ENCODE measurements around the gene HPS6.
"Not testable (repeated sequence)": the region's sequence is repeated elsewhere in the genome, so short reads cannot be mapped to it uniquely, and the experiment has no call there.

HPS6 gene

GRCh38 chr10:102064868-102065560, at the start of gene HPS6:
HPS6 (plus strand) TSS chr10:102065349; CDS start chr10:102065475, 126 bp downstream.
- peak; percentile 67 for DNase-seq (ENCODE audit: low spot score)

GRCh38 chr10:102016416-102016815, 48.7 kb upstream of the HPS6 start:
- DNase-seq (ENCODE audit: low spot score): no peak

DNA sequence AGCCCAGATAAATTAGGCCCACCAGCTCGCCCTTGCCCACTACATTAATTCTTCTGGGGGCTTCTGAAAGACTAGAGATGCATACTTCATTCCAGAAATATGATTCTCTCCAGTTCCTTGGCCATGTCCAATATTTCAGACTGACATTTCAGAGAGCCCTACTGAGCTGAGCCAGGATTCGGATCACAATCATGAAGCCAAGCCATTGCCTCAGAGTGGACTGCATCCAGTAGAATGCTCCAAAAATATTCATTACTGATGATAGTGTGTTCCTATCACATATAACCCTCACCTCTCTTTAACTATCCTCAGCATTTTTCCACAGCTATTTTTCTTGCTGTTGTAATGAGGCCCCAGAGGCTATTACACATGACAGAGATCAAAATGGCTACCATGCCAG, 47.9 kb upstream of the HPS6 start:
- DNase-seq (ENCODE audit: low spot score): no peak

- no peak for DNase-seq (ENCODE audit: low spot score)
These were observed 44.2 kb upstream of the HPS6 start for GRCh38 chr10:102020938-102021337.

- no peak for DNase-seq (ENCODE audit: low spot score)
These were observed 40.4 kb upstream of the HPS6 start for GRCh38 chr10:102024799-102025198.

GRCh38 chr10:102027261-102027660, 37.9 kb upstream of the HPS6 start:
- no peak for DNase-seq (ENCODE audit: low spot score)

DNA sequence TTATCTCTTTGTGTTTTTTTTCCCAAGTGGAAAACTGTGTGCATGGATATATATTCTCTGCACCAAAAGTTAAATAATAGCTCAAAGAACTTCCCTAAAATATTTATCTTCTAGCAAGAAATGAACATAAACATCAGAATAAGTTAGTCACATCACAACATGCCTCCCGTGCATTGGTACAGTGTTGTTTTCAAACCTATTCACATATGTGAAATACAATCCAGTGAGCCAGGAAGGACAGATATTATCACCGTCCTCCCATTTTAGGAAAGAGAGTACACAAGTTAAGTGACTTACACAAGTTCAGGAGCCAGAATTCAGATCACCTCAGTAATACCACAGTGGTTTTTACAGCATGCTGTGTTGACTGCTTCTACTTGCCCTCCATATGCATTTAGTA, 31.4 kb upstream of the HPS6 start:
- no peak for DNase-seq (ENCODE audit: low spot score)

DNA sequence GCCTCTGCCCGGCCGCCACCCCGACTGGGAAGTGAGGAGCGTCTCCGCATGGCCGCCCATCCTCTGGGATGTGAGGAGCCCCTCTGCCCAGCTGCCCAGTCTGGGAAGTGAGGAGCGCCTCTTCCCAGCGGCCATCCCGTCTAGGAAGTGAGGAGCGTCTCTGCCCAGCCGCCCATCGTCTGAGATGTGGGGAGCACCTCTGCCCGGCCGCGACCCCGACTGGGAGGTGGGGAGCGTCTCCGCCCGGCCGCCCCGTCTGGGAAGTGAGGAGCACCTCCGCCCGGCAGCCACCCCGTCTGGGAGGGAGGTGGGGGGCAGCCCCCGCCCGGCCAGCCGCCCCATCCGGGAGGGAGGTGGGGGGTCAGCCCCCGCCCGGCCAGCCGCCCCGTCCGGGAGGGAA, 29.3 kb upstream of the HPS6 start:
- not testable (repeated sequence) for DNase-seq (ENCODE audit: low spot score)

DNA sequence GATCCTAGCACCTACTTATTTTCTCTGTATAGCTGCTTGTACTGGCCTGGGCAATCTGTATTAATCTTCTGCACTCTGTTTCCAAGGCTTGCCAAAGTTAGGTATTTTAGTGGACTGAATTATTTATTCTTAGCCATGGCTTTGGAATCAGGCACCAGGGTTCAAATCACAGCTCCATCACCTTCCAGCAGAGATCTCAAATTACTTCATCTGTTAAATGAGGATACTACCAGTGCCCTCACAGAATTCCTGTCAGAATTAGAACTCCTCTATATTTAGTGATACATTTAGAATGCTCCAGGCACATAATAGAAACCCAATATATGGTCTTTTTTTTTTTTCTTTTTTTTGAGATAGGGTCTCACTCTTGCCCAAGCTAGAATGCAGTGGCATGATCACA, 26.7 kb upstream of the HPS6 start:
- no peak for DNase-seq (ENCODE audit: low spot score)

- no peak for DNase-seq (ENCODE audit: low spot score)
These were observed 24.7 kb upstream of the HPS6 start for GRCh38 chr10:102040305-102041050.

DNA sequence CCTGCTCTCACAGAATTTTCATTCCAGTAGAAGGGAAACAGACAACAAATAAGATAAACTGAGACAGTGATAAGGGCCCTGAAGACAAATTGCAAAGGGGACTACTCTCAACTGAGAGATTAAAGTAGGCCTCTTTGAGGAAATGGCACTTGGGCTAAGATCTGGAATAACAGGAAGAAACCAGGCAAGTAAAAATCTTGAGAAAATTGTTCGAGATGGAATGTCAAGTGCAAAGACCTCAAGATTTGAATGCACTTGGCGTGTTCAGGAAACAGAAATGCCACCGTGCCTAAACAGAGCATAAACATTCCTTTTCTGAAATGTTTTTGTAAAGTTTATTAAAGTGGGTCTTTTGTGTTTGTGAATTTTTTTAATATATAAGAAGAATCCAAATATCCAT, 19.9 kb upstream of the HPS6 start:
- no peak for DNase-seq (ENCODE audit: low spot score)

- no peak for DNase-seq (ENCODE audit: low spot score)
These were observed 19.1 kb upstream of the HPS6 start for GRCh38 chr10:102046095-102046494.

DNA sequence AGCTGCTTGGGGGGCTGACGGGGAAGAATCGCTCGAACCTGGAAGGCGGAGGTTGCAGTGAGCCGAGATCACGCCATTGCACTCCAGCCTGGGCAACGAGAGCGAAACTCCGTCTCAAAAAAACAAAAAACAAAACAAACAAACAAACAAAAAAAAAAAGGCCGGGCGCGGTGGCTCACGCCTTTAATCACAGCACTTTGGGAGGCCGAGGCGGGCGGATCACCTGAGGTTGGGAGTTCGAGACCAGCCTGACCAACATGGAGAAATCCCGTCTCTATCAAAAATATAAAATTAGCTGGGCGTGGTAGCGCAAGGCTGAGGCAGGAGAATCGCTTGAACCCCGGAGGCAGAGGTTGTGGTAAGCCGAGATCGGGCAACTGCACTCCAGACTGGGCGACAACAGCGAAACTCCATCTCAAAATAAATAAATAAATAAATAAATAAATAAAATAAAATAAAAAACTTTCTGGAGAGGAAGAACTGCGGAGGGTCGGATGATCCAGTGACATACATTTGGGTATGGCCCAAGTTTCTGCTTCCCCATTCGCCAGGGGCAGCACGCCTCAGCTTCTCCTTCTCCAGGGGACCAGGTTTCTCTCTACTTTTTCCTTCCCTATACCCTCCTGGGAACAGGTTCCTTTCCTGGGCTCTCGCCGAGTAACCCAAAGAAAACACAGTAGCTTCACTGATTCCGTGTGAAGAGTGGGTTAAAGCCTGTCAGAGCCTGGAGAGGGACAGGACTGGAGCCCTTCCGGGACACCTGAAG, 10.1 kb upstream of the HPS6 start:
- DNase-seq (ENCODE audit: low spot score): not testable (repeated sequence)

DNA sequence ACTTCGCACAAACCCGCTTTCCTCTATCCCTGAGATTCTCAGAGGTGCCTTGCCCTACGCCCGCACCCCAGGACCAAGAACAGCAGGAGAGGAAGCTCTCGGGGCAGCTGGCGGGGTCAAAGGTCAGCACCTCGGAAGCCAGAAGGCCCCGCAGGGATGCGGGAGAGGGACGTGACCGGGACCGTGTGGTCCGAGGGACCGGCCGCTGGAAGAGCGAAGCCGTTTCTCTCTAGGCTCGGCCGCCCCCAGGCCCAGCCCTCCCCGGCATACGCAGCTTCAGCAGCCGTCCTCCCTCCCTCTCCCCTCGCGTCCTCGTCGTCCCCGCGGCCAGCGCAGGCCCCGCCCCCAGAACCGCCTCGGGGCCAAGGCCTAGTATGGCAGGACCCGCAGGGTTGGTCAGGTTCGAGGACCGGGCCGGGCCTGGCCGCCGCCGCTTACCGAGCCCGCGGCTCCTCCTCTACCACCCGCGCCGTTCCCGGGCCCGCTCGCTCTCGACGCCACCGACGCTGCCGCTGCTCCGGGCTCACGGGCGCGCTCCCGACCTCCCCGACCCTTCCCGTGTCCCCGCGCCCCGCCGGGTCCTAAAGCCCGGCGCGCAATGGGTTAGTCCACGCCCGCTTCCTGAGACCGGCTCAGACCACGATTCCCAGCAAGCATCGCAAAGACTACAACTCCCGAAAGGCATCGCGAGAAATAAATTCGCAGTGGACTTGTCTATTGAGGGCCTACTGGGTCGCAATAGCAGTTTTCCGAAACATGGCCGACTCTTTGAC, 9.3 kb upstream of the HPS6 start, which contains the start of gene ARMH3:
ARMH3 (minus strand) TSS at position 527 of the 773 bp plus-strand sequence. CDS start 16,059 bp downstream, outside the sequence.
- peak; percentile 94 for DNase-seq (ENCODE audit: low spot score)

DNA sequence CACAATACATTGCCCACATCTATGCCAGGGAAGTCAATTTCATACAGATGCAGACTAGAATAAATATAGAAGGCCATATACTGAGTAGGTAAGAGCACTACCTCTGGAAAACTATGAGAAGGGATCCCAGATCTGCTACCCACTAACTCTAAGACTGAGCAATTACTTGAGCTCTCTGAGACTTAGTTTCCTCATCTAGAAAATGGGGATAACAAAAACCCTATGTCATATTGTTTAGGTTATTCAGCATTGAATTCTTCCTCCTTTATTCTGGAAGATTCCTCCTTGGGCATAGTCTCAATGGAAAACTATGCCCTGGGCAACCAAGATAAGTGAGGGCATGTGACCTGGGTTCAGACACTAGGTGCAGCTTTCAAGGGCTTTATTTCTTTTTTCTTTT, 5.2 kb upstream of the HPS6 start:
- DNase-seq (ENCODE audit: low spot score): no peak

- no peak for DNase-seq (ENCODE audit: low spot score)
These were observed 664 bp upstream of the HPS6 start for GRCh38 chr10:102064503-102064867.

DNA sequence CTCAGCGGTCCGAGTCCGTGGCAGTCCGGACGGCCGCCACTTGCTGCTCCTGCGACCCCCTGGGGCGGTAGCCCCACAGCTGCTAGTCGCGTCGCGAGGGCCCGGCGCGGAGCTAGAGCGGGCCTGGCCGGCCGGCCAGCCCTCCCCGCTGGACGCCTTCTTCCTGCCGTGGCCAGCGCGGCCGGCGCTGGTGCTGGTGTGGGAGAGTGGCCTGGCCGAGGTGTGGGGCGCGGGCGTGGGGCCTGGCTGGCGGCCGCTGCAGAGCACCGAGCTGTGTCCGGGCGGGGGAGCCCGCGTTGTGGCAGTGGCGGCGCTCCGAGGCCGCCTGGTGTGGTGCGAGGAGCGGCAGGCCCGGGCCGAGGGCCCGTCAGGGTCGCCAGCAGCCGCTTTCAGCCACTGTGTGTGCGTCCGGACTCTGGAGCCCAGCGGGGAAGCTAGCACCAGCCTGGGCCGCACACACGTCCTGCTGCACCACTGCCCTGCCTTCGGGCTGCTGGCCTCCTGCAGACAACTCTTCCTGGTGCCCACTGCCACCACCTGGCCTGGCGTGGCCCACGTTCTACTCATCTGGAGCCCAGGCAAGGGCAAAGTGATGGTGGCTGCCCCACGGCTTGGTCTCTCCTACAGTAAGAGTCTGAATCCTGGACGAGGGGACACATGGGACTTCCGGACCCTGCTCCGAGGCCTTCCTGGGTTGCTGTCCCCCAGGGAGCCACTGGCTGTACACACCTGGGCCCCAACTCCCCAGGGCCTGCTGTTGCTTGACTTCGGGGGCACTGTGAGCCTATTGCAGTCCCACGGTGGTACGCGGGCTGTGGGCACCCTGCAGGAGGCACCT, 631 bp downstream of the HPS6 start:
- no peak for DNase-seq (ENCODE audit: low spot score)

DNA sequence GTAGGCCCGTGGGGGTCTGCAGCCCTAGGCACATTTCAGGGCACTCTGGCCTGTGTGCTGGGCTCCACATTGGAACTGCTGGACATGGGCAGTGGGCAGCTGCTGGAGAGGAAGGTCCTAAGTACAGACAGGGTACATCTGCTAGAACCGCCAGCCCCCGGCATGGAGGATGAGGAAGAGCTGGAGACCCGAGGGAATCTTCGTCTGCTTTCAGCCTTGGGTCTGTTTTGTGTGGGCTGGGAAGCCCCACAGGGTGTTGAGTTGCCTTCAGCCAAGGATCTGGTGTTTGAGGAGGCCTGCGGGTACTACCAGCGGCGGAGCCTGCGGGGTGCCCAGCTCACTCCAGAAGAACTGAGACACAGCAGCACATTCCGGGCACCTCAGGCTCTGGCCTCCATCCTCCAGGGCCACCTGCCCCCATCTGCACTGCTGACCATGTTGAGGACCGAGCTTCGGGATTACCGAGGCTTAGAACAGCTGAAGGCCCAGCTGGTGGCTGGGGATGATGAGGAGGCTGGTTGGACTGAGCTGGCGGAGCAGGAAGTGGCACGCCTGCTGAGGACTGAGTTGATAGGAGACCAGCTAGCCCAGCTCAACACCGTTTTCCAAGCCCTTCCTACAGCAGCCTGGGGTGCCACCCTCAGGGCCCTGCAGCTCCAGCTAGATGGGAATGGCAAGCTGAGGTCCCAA, 1.4 kb downstream of the HPS6 start:
- DNase-seq (ENCODE audit: low spot score): no peak

DNA sequence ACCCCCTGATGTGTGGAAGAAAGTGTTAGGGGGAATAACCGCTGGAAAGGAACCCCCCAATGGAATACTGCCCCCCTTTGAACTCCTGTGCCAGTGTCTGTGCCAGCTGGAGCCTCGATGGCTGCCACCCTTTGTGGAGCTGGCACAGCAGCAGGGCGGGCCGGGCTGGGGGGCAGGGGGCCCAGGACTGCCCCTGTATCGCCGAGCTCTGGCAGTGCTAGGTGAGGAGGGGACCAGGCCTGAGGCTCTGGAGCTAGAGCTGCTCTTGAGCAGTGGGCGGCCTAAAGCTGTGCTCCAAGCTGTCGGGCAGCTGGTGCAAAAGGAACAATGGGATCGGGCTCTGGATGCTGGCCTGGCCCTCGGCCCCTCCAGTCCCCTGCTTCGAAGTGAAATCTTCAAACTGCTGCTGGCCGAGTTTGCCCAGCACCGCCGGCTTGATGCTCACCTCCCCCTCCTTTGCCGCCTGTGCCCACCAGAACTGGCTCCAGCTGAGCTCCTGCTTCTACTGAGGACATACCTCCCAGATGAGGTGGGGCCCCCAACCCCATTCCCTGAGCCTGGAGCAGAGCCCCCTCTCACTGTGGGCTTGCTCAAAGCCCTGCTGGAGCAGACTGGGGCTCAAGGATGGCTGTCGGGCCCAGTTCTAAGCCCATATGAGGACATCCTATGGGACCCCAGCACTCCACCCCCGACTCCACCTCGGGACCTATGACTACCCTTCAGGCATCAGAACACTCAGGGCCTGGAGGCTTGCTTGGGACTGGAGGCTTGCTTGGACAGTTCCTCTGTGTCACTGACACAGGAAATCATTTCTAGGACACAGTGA, 2.2 kb downstream of the HPS6 start:
- DNase-seq (ENCODE audit: low spot score): no peak

DNA sequence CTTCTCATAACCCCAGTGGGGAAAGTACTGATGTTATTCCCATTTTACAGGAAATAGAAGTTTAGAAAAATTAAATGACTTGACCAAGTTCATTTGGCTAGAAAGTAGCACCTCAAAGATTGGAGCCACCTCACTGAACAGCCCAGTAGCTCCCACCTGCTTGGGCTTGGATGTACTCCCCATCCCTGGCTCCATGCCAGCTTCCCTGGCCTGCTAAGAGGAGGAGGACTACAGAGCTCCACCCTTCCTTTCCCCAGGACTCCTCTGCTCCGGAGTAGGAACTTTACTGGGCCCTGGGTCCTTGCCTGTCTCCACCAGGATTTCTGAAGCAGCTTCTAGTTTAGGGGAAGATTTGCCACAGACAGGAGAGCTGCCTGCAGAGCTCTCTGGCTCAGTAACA, 3.1 kb downstream of the HPS6 start:
- no peak for DNase-seq (ENCODE audit: low spot score)
